Motor neuron (in vitro differentiated cells): ENCODE results near the gene CSTF2T. TPM values are rescaled to one million over a fixed set of nuclear protein-coding genes. Genes with fewer than 3 reads are reported as not detected.

Source experiments
- ATAC-seq, 8 experiments: fragments of 200-7000 bp; cut with Tn5 transposase; replicated peaks in 6 of 8; 2 replicates each; pipeline ENCODE4 v1.8.0; 2021; ENCODE audit warnings: mild to moderate bottlenecking in 8 of 8, moderate library complexity in 8 of 8
- H3K27ac ChIP-seq, 2 donors: fragments of 250-450 bp; sonication (Bioruptor Pico); 2 replicates each; pipeline ENCODE4 v1.9.0; 2021; ENCODE audit warnings: antibody characterized with exemption in 2 of 2, mild to moderate bottlenecking in 2 of 2, moderate library complexity in 1 of 2
- H3K4me1 ChIP-seq, 2 donors: fragments of 250-450 bp; sonication (Bioruptor Pico); replicated peaks in 1 of 2; 2 replicates each; pipeline ENCODE4 v1.6.1; 2021; ENCODE audit warnings: antibody characterized with exemption in 2 of 2, mild to moderate bottlenecking in 2 of 2, moderate library complexity in 1 of 2
- H3K4me3 ChIP-seq, 5 donors: fragments of 250-450 bp; sonication (Bioruptor Pico); 2 replicates each; pipeline ENCODE4 v1.9.0; 2021; ENCODE audit warnings: antibody characterized with exemption in 5 of 5, mild to moderate bottlenecking in 5 of 5, moderate library complexity in 4 of 5
- WGBS, 10 experiments: fragments of 450-650 bp; shearing (Covaris generic); methylation state at CpG; one replicate each; pipeline ENCODE4 v1.0.0; 2022; 5-methylcytosine and 5-hydroxymethylcytosine counted together
- in situ Hi-C, 9 experiments: fragments of 400-800 bp; cut with MboI; loops; one replicate each; pipeline ENCODE4 v1.15.0; 2021; ENCODE audit warnings: low sequenced_read_pairs in 9 of 9, low pct_unique_long_range_greater_than_20kb in 2 of 9; ENCODE audit not compliant: unreplicated experiment in 9 of 9
- total RNA-seq, 8 experiments: library from RNA; unstranded; fragments of 300-600 nt; gene quantifications; 2 replicates each; pipeline versions ENCODE4 v1.2.3 to v1.2.4, GENCODE V29; 2022

The CSTF2T gene, protein sequence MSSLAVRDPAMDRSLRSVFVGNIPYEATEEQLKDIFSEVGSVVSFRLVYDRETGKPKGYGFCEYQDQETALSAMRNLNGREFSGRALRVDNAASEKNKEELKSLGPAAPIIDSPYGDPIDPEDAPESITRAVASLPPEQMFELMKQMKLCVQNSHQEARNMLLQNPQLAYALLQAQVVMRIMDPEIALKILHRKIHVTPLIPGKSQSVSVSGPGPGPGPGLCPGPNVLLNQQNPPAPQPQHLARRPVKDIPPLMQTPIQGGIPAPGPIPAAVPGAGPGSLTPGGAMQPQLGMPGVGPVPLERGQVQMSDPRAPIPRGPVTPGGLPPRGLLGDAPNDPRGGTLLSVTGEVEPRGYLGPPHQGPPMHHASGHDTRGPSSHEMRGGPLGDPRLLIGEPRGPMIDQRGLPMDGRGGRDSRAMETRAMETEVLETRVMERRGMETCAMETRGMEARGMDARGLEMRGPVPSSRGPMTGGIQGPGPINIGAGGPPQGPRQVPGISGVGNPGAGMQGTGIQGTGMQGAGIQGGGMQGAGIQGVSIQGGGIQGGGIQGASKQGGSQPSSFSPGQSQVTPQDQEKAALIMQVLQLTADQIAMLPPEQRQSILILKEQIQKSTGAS
- total RNA-seq, result 10 to 100 TPM; 22.9 to 34.2 (median 26.9) TPM

- WGBS, 10 experiments, result 0 to 6% (median 1%) methylated on average over 3 to 42 of the region's 45 CpGs
- peaks cover 16 to 41% of the 10 kb centered on the region in 2 donors for H3K4me1 ChIP-seq
- H3K4me3 ChIP-seq, result peak within 1 kb of the TSS; percentile 53 to 95 (median 92)
- peak; percentile 88 to 96 (median 94) for ATAC-seq
- H3K27ac ChIP-seq, result peak within 1 kb of the TSS; percentile 99 to 100
- in situ Hi-C loops, result loop anchor here in 1 of 9 experiments (25.0 kb wide), 2 partner anchors 263 to 637 kb away; partner anchors contain the start of gene PRKG1
Measured at GRCh38 chr10:51699475-51700227, at the start of gene CSTF2T. Gene CSTF2T (minus strand): TSS chr10:51699595. CDS start chr10:51699549, 46 bp downstream.

DNA sequence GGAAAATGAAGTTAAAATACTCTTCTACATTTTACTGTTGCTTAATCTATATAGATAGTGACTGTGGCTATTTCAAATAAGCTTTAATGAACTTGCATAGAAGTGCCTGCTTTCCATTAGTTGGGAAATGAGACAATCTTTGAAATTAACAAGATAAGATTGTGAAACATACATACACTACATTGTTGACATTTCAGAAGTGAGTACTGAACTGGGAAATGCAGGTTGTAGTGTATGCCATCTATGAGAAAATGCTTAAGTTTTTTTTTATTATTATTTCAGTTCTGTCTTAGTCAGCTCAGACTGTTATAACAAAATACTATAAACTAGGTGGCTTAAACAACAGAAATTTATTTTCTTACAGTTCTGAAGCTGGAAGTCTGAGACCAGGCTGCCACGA is 49.6 kb upstream of the CSTF2T start:
- in situ Hi-C loops, result no loop called here
- H3K4me1 ChIP-seq, result peaks cover 0 to 2% of the 10 kb centered on the region in 2 donors
- ATAC-seq, result no peak
- no peak overlapping the region for H3K4me3 ChIP-seq
- H3K27ac ChIP-seq, result no peak overlapping the region
- 20 to 100% (median 91%) methylated on average over 1 of the region's 1 CpG; no CpG with 5 or more reads in 7 of the 10 experiments for WGBS, 10 experiments

- no peak for ATAC-seq
- Histone ChIP-seq H3K27ac (no peak overlapping the region), H3K4me1 (peaks cover 4 to 5% of the 10 kb centered on the region in 2 donors), H3K4me3 (no peak overlapping the region)
- 67 to 100% (median 100%) methylated on average over 1 of the region's 1 CpG; no CpG with 5 or more reads in 2 of the 10 experiments for WGBS, 10 experiments
- in situ Hi-C loops, result no loop called here
Measured at GRCh38 chr10:51747216-51747615, 47.8 kb upstream of the CSTF2T start.

GRCh38 chr10:51745397-51745796 is 46.0 kb upstream of the CSTF2T start:
- in situ Hi-C loops, result no loop called here
- WGBS, 10 experiments, result 0 to 100% (median 43%) methylated on average over 1 to 2 of the region's 2 CpGs; no CpG with 5 or more reads in 3 of the 10 experiments
- H3K4me3 ChIP-seq, result no peak overlapping the region
- peaks cover 4 to 5% of the 10 kb centered on the region in 2 donors for H3K4me1 ChIP-seq
- H3K27ac ChIP-seq, result no peak overlapping the region
- peak in 2 of 8 experiments; percentile 39 to 94 for ATAC-seq

DNA sequence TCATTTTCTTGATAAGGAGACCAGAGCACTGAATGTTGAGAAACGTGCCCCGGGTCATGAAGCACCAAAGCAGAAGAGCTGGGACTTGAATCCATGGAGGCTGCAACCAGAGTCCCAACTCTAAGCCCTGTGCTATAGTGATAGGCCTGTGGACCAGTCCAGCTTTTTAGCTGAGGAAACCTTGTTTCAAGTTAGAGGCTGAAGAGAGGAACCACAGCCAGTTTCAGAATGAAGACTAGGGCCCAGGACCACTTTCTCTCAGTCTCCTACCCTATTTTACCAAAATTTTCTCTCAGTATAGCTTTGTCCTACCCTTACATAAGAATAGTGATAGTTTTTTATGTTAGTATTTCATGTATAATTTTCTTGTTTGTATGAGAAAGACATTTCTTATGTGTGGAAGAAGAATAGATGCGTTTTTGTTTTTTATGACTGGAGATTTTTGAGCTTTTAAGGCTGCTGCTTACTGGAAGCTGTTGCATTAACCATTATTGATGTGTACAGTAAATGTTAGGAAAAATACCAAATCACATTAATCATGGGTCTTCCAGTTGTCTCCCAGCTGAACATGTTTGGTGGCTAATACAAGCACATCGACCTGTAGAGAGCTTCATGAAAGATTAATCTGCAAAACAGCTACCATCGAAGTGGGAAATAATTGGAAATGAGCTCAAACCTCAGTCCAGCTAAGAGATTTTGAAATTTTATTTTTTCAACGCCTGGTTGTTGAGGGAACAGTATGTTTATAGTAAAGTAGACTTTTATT is 45.0 kb upstream of the CSTF2T start:
- peaks cover 5 to 7% of the 10 kb centered on the region in 2 donors for H3K4me1 ChIP-seq
- no peak overlapping the region for H3K27ac ChIP-seq
- WGBS, 10 experiments, result 55 to 93% (median 82%) methylated on average over 1 to 6 of the region's 6 CpGs
- H3K4me3 ChIP-seq, result no peak overlapping the region
- peak in 5 of 8 experiments; percentile 49 to 76 (median 62) for ATAC-seq
- in situ Hi-C loops, result no loop called here

DNA sequence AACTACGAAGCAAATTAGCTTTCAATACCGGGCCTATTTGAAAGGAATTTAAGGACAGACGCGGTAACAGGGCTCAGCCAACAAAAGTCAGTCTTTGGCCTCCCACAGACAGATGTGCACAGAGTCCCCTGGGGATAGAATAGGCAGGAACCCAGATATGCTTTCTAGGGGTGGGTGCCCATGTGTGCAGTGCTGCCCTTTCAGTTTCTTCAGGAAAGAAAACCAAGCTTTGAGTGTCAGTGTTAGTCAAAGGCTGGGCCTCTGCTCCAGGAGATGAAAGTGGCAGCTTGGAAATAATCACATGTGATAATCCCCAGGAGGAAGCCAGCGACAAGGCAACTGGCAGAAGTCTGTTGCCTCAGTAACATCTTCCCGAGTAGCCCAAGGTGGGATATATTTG is 43.8 kb upstream of the CSTF2T start:
- in situ Hi-C loops, result no loop called here
- WGBS, 10 experiments, result 12 to 86% (median 50%) methylated on average over 1 to 6 of the region's 6 CpGs; no CpG with 5 or more reads in 1 of the 10 experiments
- peaks cover 5 to 7% of the 10 kb centered on the region in 2 donors for H3K4me1 ChIP-seq
- no peak overlapping the region for H3K27ac ChIP-seq
- ATAC-seq, result peak in 7 of 8 experiments; percentile 32 to 72 (median 44)
- H3K4me3 ChIP-seq, result no peak overlapping the region

DNA sequence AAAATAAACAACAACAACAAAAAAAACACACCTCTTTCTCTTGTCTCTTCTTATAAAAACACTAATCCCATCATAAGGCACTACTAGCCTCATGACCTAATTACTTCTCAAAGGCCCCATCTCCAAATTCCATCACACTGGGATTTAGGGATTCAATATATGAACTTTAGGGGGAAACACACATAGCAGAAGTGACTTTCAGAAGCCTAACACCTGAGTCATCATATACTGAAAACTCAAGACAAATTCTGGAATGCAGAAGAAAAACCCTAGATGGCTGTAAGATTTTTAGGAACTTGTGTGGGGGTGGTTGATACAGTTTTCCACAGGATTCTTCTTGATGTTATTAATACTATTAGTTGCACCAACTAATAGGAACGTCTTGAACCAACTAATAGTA is 33.7 kb upstream of the CSTF2T start:
- in situ Hi-C loops, result no loop called here
- 33 to 100% (median 100%) methylated on average over 1 of the region's 1 CpG; no CpG with 5 or more reads in 5 of the 10 experiments for WGBS, 10 experiments
- H3K4me1 ChIP-seq, result peaks cover 6 to 7% of the 10 kb centered on the region in 2 donors
- ATAC-seq, result no peak
- H3K4me3 ChIP-seq, result no peak overlapping the region
- no peak overlapping the region for H3K27ac ChIP-seq

- peak in 4 of 8 experiments; percentile 30 to 45 (median 38) for ATAC-seq
- no peak overlapping the region for H3K27ac ChIP-seq
- WGBS, 10 experiments, result 15 to 97% (median 67%) methylated on average over 1 to 7 of the region's 7 CpGs
- H3K4me3 ChIP-seq, result no peak overlapping the region
- in situ Hi-C loops, result no loop called here
- H3K4me1 ChIP-seq, result peaks cover 5 to 7% of the 10 kb centered on the region in 2 donors
Measured at GRCh38 chr10:51729822-51730555, 30.6 kb upstream of the CSTF2T start.

GRCh38 chr10:51724038-51724437 is 24.6 kb upstream of the CSTF2T start:
- no peak overlapping the region for H3K4me3 ChIP-seq
- H3K4me1 ChIP-seq, result no peaks in the 10 kb centered on the region
- WGBS, 10 experiments, result 29 to 100% (median 67%) methylated on average over 1 of the region's 1 CpG; no CpG with 5 or more reads in 5 of the 10 experiments
- in situ Hi-C loops, result loop anchor here in 1 of 9 experiments (25.0 kb wide), 1 partner anchor 238 kb away; no protein-coding TSS in a partner anchor
- no peak for ATAC-seq
- no peak overlapping the region for H3K27ac ChIP-seq

GRCh38 chr10:51718804-51719291 is 19.5 kb upstream of the CSTF2T start:
- ATAC-seq, result peak in 3 of 8 experiments; percentile 18 to 56 (median 23)
- no peaks in the 10 kb centered on the region for H3K4me1 ChIP-seq
- in situ Hi-C loops, result loop anchor here in 1 of 9 experiments (25.0 kb wide), 1 partner anchor 243 kb away; no protein-coding TSS in a partner anchor
- no peak overlapping the region for H3K27ac ChIP-seq
- H3K4me3 ChIP-seq, result no peak overlapping the region

DNA sequence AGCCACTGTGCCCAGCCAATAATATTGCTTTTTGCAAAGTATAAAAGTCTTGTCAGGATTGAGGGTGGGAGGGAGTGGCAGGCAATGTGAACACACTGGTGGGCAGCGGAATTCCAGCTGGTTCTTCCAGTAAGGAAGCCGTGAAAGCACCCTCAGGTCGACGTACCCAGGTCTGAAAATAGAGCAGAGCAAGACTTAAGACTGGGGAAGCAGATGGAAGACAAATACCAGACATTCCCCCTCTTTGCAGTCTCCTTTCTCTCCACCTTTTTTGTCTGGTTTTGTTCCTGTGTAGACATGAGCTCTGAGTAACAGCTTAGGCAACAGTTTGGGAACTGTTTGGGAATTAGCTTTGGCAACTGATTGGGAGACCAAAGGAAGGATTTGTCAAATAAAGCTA is 17.6 kb upstream of the CSTF2T start:
- in situ Hi-C loops, result loop anchor here in 1 of 9 experiments (25.0 kb wide), 1 partner anchor 245 kb away; no protein-coding TSS in a partner anchor
- no peaks in the 10 kb centered on the region for H3K4me1 ChIP-seq
- ATAC-seq, result no peak
- 80 to 100% (median 92%) methylated on average over 2 to 4 of the region's 4 CpGs; no CpG with 5 or more reads in 5 of the 10 experiments for WGBS, 10 experiments
- H3K27ac ChIP-seq, result no peak overlapping the region
- H3K4me3 ChIP-seq, result no peak overlapping the region
